Spleen (tissue), 7 donors: ENCODE measurements around the gene C10orf71.

ENCODE experiments used
- POLR2A ChIP-seq, 3 donors: fragments of 450-650 bp; IDR thresholded peaks; one replicate each; pipeline ENCODE4 v1.5.1; 2017; ENCODE audit warnings: antibody characterized with exemption in 3 of 3, mild to moderate bottlenecking in 1 of 3
- POLR2AphosphoS5 ChIP-seq, 3 donors: sonication (generic); formaldehyde crosslinking; IDR thresholded peaks; one replicate each; pipeline ENCODE4 v1.5.1; 2017; ENCODE audit warnings: antibody characterized with exemption in 3 of 3
- TF ChIP-seq, protein P1 (sequence below), 11 experiments: fragments of 200-600 bp in 7 of 11; fragments of 450-650 bp in 4 of 11; sonication (generic) in 4 of 11; IDR thresholded peaks in 8 of 11; conservative IDR thresholded peaks in 3 of 11; 1 replicate in 7 of 11; 2 replicates in 4 of 11; pipeline versions ENCODE4 v1.4.0 to v1.8.0; 2016 to 2021; ENCODE audit warnings: antibody characterized with exemption in 11 of 11, inconsistent platforms in 4 of 11, mild to moderate bottlenecking in 1 of 11
- donor health status: DM: no; HTN: no; CAD: no; lungs with moderate emphysema.
- donor health status: DM: no; HTN: no; CAD: no.
- donor health status: DM: no; HTN: no; CAD: no.

GRCh38 chr10:49282306-49282705 is 16.7 kb upstream of the C10orf71 start:
- TF ChIP-seq, protein P1, sequence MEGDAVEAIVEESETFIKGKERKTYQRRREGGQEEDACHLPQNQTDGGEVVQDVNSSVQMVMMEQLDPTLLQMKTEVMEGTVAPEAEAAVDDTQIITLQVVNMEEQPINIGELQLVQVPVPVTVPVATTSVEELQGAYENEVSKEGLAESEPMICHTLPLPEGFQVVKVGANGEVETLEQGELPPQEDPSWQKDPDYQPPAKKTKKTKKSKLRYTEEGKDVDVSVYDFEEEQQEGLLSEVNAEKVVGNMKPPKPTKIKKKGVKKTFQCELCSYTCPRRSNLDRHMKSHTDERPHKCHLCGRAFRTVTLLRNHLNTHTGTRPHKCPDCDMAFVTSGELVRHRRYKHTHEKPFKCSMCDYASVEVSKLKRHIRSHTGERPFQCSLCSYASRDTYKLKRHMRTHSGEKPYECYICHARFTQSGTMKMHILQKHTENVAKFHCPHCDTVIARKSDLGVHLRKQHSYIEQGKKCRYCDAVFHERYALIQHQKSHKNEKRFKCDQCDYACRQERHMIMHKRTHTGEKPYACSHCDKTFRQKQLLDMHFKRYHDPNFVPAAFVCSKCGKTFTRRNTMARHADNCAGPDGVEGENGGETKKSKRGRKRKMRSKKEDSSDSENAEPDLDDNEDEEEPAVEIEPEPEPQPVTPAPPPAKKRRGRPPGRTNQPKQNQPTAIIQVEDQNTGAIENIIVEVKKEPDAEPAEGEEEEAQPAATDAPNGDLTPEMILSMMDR (IDR thresholded peaks at IDR 0.05 in 8 of 11, conservative IDR thresholded peaks at IDR 0.05 in 3 of 11): no peak
- no peak for TF ChIP-seq POLR2A (IDR thresholded peaks at IDR 0.05)
- no peak for TF ChIP-seq POLR2AphosphoS5 (IDR thresholded peaks at IDR 0.05)
